NB4 (cell line): ENCODE results near the gene RGS6.
"Not testable (repeated sequence)": the region's sequence is repeated elsewhere in the genome, so short reads cannot be mapped to it uniquely, and the experiment has no call there.

Source experiments
- DNase-seq: peaks from one replicate; pipeline ENCODE4 v3.0.0; 2010; ENCODE audit warnings: low read depth
- H3K4me3 ChIP-seq: one replicate; pipeline ENCODE4 v1.5.1; 2011; ENCODE audit warnings: mild to moderate bottlenecking, low read depth, low read length, moderate library complexity
- CTCF ChIP-seq: IDR thresholded peaks from one replicate; pipeline ENCODE4 v1.5.1; 2012; ENCODE audit warnings: low read depth, low read length
- MAX ChIP-seq: IDR thresholded peaks from 2 replicates; pipeline ENCODE4 v1.6.1; 2011; ENCODE audit warnings: low read depth, low read length
- MYC ChIP-seq: IDR thresholded peaks from 2 replicates; pipeline ENCODE4 v1.6.1; 2011; ENCODE audit warnings: low read depth, low read length
- POLR2A ChIP-seq: IDR thresholded peaks from 2 replicates; pipeline ENCODE4 v1.6.1; 2011; ENCODE audit warnings: mild to moderate bottlenecking; ENCODE audit not compliant: insufficient read length; ENCODE audit errors: extremely low read depth

Gene RGS6

GRCh38 chr14:71932229-71932981 lies at the start of gene RGS6:
Gene RGS6 (plus strand): TSS chr14:71932429.
- H3K4me3 ChIP-seq = no peak within 1 kb of the TSS
- TF ChIP-seq POLR2A (no peak), MYC (no peak), CTCF (no peak), MAX (no peak)
- no peak for DNase-seq

GRCh38 chr14:71883094-71883493 lies 49.1 kb upstream of the RGS6 start:
- H3K4me3 ChIP-seq = no peak overlapping the region
- TF ChIP-seq POLR2A = no peak
- TF ChIP-seq MAX = no peak
- no peak for TF ChIP-seq MYC
- TF ChIP-seq CTCF = no peak
- DNase-seq = no peak

- no peak for TF ChIP-seq MYC
- no peak for TF ChIP-seq MAX
- no peak for TF ChIP-seq POLR2A
- no peak for TF ChIP-seq CTCF
- no peak for DNase-seq
- H3K4me3 ChIP-seq = no peak overlapping the region
Measured at GRCh38 chr14:71885301-71885700, 46.9 kb upstream of the RGS6 start.

- not testable (repeated sequence) for H3K4me3 ChIP-seq
- DNase-seq = peak; percentile 10
Measured at GRCh38 chr14:71887802-71888201, 44.4 kb upstream of the RGS6 start.

- TF ChIP-seq MAX (no peak), POLR2A (no peak), MYC (no peak), CTCF (no peak)
- DNase-seq = no peak
Measured at GRCh38 chr14:71890541-71890940, 41.7 kb upstream of the RGS6 start.

GRCh38 chr14:71891185-71891584 lies 41.0 kb upstream of the RGS6 start:
- H3K4me3 ChIP-seq = no peak overlapping the region
- no peak for DNase-seq
- TF ChIP-seq POLR2A = no peak
- no peak for TF ChIP-seq MYC
- no peak for TF ChIP-seq CTCF
- TF ChIP-seq MAX = no peak

More at GRCh38 chr14:71890541-71890940, 41.7 kb upstream of the RGS6 start:
- H3K4me3 ChIP-seq = no peak overlapping the region
